H1 (cell line): ENCODE results near the gene GIGYF2.

ENCODE experiments used
- CTCF ChIP-seq, 3 experiments: IDR thresholded peaks; 1 replicate in 2 of 3; 2 replicates in 1 of 3; pipeline versions ENCODE4 v1.5.1 to v1.6.1; 2011; ENCODE audit warnings: low read length in 3 of 3, mild to moderate bottlenecking in 3 of 3, inconsistent platforms in 2 of 3, low read depth in 1 of 3, moderate library complexity in 1 of 3; ENCODE audit not compliant: insufficient read depth in 1 of 3; ENCODE audit errors: control extremely low read depth in 1 of 3
- EGR1 ChIP-seq: IDR thresholded peaks from 2 replicates; pipeline ENCODE4 v1.6.1; 2011; ENCODE audit warnings: low read depth, low read length, borderline replicate concordance
- EP300 ChIP-seq, 2 experiments: IDR thresholded peaks; 1 replicate in 1 of 2; 2 replicates in 1 of 2; pipeline ENCODE4 v1.6.1; 2011 to 2012; ENCODE audit warnings: low read depth in 2 of 2, low read length in 2 of 2, mild to moderate bottlenecking in 2 of 2, borderline replicate concordance in 1 of 2, inconsistent platforms in 1 of 2, moderate library complexity in 1 of 2
- KDM1A ChIP-seq: fragments of 200-600, 300-600 bp; sonication (generic); IDR thresholded peaks from 2 replicates; pipeline ENCODE4 v1.7.1; 2016; ENCODE audit warnings: mild to moderate bottlenecking, low read length, borderline replicate concordance
- KDM4A ChIP-seq: IDR thresholded peaks from one replicate; pipeline ENCODE4 v1.7.1; 2012; ENCODE audit warnings: low read depth, mild to moderate bottlenecking, moderate library complexity, low read length, inconsistent platforms; ENCODE audit not compliant: severe bottlenecking
- POLR2A ChIP-seq, 2 experiments: IDR thresholded peaks; 1 replicate in 1 of 2; 2 replicates in 1 of 2; pipeline ENCODE4 v1.6.1; 2011; ENCODE audit warnings: low read depth in 2 of 2, low read length in 2 of 2, mild to moderate bottlenecking in 2 of 2; ENCODE audit errors: control extremely low read depth in 1 of 2
- POLR2AphosphoS5 ChIP-seq: IDR thresholded peaks from 2 replicates; pipeline ENCODE4 v1.6.1; 2011; ENCODE audit warnings: low read depth, low read length
- RBBP5 ChIP-seq: IDR thresholded peaks from 2 replicates; pipeline ENCODE4 v1.7.1; 2012; ENCODE audit warnings: low read depth, mild to moderate bottlenecking, inconsistent platforms, low read length, moderate library complexity, borderline replicate concordance
- SP1 ChIP-seq: IDR thresholded peaks from 2 replicates; pipeline ENCODE4 v1.6.1; 2011; ENCODE audit warnings: low read depth, low read length
- TAF1 ChIP-seq: IDR thresholded peaks from 2 replicates; pipeline ENCODE4 v1.6.1; 2011; ENCODE audit warnings: mild to moderate bottlenecking, low read depth, low read length
- TCF12 ChIP-seq: IDR thresholded peaks from 2 replicates; pipeline ENCODE4 v1.6.1; 2011; ENCODE audit warnings: low read depth, mild to moderate bottlenecking, low read length
- USF2 ChIP-seq: IDR thresholded peaks from 2 replicates; pipeline ENCODE4 v1.6.1; 2011; ENCODE audit warnings: low read length, improper control_type of control experiment
- TF ChIP-seq, protein P1 (sequence below): IDR thresholded peaks from 2 replicates; pipeline ENCODE4 v1.6.1; 2012; ENCODE audit warnings: inconsistent platforms

DNA sequence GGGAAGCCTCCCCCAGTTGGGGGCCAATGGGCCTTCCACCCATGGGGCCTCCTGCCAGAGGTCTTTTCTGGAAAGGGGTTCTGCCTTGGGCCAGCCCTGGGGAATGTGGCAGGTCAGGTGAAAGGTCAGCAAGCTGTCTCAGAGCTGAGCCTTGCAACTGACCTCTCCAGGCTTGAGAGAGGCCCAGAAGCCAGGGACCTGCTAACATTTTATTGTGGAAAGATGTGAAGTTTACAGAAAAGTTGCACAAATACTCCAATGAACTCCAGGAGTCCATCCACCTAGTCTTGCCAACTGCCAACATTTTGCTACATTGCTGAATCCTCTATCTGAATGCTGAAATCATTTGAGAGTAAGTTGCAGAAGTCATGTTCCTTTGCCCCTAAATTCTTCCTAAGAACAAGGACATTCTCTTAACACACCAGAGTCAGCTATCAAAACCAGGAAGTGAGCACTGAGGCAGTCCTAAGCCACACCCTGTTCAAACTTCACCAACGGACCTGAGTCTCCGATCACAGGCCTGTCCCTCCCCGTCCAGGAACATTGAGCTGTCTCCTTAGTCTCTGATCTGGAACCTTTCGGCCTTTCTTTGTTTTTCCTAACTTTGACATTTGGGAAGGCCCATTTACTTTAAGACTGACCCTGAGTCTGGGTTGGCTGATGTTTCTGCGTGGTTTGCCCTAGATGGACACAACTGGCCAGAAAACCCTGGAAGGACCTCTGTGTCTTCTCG is 176.9 kb downstream of the GIGYF2 start:
- no peak for TF ChIP-seq CTCF (IDR thresholded peaks at IDR 0.05; ENCODE audit: control extremely low read depth in 1 of 3, insufficient read depth in 1 of 3, low read depth in 1 of 3, low read length in 3 of 3)
- TF ChIP-seq TAF1 = no peak
- TF ChIP-seq KDM1A = no peak
- no peak for TF ChIP-seq KDM4A
- TF ChIP-seq SP1 = no peak
- no peak for TF ChIP-seq TCF12
- TF ChIP-seq EP300 (IDR thresholded peaks at IDR 0.05; ENCODE audit: borderline replicate concordance in 1 of 2, low read depth in 2 of 2, low read length in 2 of 2) = no peak
- TF ChIP-seq USF2 = no peak
- TF ChIP-seq POLR2AphosphoS5 = no peak
- TF ChIP-seq RBBP5 = no peak
- TF ChIP-seq, protein P1, sequence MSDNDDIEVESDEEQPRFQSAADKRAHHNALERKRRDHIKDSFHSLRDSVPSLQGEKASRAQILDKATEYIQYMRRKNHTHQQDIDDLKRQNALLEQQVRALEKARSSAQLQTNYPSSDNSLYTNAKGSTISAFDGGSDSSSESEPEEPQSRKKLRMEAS = no peak
- TF ChIP-seq EGR1 = no peak
- no peak for TF ChIP-seq POLR2A (IDR thresholded peaks at IDR 0.05; ENCODE audit: control extremely low read depth in 1 of 2, low read depth in 2 of 2, low read length in 2 of 2)
